A549 treated with Hydrocortisone at 1 μM for 4 hours (cell line): Measurements from ENCODE around the gene ATOH1. TPM values are rescaled to one million over a fixed set of nuclear protein-coding genes. Genes with fewer than 3 reads are reported as not detected.

Experiments used
- total RNA-seq: library from RNA; stranded (reverse); fragments of 200-300 nt; extraction: Qiagen RNA extraction; gene quantifications from 5 replicates; pipeline ENCODE4 v1.2.3, GENCODE V29; 2022

The ATOH1 gene
- not detected in 5 replicates for total RNA-seq

GRCh38 chr4:93828332-93828994, at the start of gene ATOH1:
Gene ATOH1 (plus strand): TSS chr4:93828753. CDS start chr4:93828927, 174 bp downstream.

